ENCODE data around the gene INPP5A.
"Not testable (repeated sequence)": the region's sequence is repeated elsewhere in the genome, so short reads cannot be mapped to it uniquely, and the experiment has no call there.

Gene INPP5A

DNA sequence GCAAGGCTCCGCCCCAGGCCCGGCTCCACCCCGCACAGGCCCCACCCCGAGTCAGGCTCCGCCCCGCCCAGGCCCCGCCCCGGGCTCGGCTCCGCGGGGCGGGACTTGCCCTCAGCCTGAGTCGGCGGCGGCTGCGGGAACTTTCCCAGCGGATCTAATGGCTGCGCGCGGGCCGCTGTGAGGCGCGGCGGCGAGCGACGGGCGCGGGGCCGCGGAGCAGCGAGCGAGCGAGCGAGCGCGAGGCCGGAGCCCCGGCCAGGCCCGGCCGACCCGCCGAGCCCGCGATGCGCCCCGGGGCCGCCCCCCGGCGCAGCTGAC lies at the start of gene INPP5A:
INPP5A (plus strand) TSS at position 104 of the 318 bp plus-strand sequence. CDS start 310 bp downstream, outside the sequence.
- DNase-seq (ENCODE audit: low read depth): no peak

DNA sequence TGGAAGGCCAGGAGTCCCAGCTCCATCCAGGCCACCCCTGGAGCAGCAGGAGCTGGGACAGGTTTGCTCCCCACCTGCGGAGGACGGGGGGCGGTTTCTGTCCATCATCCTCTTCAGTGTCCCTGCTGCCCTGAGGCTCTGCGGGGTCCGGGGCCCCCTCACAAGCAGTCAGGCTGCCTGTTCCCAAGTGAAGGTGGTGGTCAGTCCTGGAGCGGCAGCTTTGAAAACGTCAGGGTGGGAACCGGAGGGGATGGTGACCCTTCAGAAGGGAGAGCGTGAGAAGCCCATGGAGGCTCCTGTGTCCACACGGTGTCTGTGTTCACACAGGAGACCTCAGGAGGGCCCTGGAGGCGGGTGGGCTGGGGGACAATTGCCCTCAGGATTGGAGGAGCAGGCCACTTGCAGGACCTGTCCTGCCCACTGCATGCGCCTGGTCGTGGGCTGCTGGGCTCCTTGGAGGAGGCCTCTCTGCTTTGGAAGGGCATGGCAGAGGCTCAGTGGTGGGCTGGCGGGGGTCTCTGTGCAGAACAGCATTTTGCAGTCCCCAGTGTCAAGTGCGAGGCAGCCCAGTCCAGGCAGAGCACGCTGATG lies 49.3 kb upstream of the INPP5A start:
- no peak for DNase-seq (ENCODE audit: low read depth)

- no peak for DNase-seq (ENCODE audit: low read depth)
Measured at GRCh38 chr10:132489053-132489703, 48.4 kb upstream of the INPP5A start.

- DNase-seq (ENCODE audit: low read depth): no peak
Measured at GRCh38 chr10:132489704-132490534, 47.7 kb upstream of the INPP5A start.

- not testable (repeated sequence) for DNase-seq (ENCODE audit: low read depth)
Measured at GRCh38 chr10:132491534-132491933, 46.1 kb upstream of the INPP5A start.

DNA sequence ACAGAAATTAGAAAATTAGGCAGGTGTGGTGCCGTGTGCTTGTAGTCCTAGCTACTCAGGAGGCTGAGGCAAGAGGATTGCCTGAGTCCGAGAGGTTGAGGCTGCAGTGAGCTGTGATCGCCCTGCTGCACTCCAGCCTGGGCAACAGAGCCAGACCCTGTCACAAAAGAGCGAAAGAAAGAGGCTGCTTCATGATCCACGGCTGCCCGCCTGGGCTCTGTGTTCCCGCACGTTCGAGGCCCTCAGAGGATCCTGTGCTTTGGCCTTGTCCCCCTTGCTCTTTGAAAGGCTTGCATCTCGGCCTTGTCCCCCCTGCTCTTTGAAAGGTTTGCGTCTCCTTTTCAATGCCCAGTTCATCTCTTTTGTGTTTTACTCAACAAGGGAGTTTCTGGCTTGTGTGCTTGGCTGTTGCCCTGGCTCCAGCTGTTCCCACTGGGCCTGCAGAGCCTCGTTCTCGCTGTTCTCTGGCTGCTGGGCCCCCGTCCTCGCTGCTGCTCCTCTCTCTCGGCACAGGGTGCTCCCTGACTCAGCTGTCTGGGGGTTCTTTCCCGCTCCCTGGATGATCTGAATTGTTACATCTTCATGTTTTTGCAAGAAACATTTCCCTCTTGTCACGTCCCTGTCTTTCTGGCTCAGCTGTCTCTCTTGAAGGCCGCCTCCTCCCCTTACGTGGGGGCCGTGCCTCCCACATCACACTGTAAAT lies 45.1 kb upstream of the INPP5A start:
- no peak for DNase-seq (ENCODE audit: low read depth)

DNA sequence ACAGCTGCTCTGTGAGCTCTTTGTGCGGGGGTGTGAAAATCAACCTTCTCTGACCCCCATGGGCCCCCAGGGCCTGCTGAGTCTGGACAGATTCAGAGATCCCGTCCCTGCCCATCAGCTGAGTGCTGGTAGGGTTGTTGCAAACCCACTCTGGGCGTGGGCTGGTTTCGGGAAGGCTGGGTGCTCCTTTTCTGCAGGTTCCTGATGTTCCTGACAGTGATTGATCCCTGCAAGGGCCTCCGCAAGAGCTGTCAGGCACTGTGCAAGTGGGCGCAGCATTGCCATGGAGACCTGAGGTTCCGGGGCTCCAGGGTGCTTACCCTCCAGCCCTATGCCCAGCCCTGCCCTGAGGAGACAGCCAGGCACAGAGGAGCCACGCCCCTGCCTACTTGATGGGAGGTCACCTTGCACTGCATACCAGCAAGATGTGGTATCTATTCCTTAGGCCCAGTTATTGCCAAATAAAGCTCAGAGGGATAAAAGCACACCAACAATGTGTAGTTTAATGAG lies 44.3 kb upstream of the INPP5A start:
- no peak for DNase-seq (ENCODE audit: low read depth)

- no peak for DNase-seq (ENCODE audit: low read depth)
Measured at GRCh38 chr10:132493756-132494290, 43.8 kb upstream of the INPP5A start.

DNA sequence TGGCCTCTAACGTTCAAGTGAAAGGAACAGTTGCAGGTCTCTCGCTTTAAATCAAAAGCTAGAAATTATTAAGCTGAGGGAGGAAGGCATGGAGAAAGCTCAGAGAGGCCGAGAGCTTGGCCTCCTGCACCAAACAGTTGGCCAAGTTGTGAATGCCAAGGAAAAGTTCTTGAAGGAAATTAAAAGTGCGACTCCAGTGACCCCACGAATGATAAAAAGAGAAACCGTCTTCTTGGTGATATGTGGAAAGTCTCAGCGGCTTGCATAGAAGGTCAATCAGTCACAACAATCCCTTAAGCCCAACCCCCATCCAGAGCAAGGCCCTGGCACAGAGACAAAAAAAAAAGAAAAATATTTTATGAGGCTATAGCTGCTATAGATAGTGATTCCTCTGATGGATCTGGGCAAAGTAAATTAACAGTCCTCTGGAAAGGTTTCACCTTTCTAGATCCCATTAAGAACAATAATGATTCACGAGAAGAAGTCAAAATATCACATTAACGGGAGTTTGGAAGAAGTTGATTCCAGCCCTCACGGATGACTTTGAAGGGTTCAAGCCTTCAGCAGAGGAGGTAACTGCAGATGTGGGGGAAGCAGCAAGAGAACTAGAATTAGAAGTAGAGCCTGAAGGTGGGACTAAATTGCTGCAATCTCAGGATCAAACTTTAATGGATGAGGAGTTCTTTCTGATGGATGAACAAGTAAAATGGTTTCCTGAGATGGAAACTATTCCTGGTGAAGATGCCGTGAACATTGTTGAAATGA lies 42.5 kb upstream of the INPP5A start:
- DNase-seq (ENCODE audit: low read depth): no peak

DNA sequence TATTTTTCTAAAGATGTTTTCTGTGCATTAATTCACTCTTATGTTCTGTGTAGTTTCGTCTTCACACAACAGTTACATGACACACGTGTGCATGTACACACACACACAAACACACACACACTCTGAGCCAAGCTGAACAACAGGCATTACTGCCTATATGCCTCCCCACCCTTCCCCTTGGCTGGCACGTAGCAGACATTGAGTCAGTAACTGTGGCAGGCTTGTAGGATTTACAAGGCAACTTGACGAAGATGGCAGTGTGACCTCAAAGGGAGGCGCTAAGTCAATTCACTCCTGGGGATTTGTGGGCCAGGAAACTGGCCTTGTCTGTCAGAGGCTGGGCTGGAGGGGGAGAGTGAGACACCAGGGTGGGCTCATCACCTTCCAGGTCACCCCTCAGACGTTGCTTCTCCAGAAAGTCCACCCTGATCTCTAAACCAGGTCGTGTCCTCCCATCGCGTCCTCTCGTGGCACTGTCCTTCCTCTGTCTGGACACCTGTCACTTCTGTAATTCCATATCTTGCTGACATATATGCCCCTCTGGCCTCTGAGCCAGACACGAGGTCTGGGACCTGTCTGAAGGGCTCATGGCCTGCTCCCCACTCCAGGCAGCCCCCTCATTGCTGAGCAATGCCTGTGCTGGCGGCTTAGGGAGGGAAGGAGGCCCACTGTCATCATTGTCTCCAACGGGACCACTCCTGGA lies 41.1 kb upstream of the INPP5A start:
- no peak for DNase-seq (ENCODE audit: low read depth)

DNA sequence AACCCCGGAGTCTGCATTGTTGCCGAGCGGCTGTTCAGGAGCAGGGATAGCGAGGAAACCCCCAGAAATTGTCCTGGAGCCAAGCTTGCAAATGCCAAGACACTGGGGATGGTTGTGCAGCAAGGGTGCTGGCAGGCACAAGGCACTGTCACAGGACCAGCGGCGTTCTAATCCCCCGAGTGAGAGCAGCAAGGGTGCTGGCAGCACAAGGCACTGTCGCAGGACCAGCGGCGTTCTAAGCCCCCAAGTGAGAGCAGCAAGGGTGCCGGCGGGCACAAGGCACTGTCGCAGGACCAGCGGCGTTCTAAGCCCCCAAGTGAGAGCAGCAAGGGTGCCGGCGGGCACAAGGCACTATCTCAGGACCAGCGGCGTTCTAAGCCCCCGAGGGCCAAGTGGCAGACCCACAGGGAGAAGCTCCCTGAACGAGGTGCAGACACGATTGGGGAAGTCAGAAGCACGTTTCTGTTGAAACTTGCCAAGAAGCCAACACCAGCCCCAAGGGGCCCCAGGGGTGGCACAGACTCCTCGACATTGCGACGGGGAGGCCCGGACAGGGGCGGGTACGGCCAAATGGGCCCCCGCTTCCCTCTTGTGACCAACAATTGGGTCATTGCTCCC lies 40.4 kb upstream of the INPP5A start:
- DNase-seq (ENCODE audit: low read depth): no peak

- no peak for DNase-seq (ENCODE audit: low read depth)
Measured at GRCh38 chr10:132497861-132498561, 39.6 kb upstream of the INPP5A start.

DNA sequence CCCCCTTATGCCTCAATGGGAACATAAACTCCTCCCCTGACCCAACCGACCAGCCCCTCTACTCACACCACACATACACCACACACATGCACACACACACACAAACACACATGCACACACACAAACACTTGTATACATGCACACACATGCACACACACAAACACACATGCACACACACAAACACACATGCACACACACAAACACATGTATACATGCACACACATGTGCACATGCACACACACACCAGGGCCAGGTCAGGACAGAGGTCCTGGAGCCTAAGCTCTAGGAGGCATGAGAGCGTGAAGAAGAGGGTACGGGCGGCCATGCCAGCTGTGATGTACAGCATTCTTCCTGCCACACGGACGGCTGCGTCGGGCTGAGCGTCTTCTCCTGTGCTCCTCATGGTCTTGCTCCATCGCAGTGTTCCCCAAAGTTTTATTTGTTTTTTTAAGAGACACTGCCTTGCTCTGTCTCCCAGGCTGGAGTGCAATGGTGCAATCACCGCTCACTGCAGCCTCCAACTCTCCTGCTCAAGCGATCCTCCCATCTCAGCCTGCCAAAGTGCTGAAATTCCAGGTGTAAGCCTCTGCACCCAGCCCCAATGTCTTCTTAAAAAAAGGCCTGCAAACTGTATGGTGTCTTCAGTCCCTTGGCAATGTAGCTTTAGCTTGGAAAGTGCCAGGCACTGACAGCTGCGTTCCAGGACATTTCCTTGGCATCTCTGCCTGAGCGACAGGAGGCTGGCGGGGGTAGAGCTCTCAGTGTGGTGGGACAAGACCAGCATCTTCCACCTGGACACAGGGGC lies 38.8 kb upstream of the INPP5A start:
- DNase-seq (ENCODE audit: low read depth): no peak

DNA sequence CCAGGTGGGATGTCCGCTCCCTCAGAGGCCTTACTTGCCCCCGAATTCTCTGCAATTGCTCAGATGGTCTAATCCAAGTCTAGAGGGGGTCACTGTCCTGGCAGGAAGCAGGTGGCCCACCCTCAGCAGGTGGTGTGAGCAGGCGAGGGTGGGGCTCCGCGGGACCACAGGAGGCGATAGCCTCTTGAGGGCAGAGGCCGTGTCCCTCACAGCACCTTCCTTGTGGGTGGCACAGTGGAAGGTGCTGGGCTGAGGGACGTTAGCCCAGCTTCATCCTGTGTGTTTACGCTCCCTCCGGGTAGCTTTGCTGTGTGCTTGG lies 38.3 kb upstream of the INPP5A start:
- no peak for DNase-seq (ENCODE audit: low read depth)

GRCh38 chr10:132500781-132501415 lies 36.7 kb upstream of the INPP5A start:
- no peak for DNase-seq (ENCODE audit: low read depth)

DNA sequence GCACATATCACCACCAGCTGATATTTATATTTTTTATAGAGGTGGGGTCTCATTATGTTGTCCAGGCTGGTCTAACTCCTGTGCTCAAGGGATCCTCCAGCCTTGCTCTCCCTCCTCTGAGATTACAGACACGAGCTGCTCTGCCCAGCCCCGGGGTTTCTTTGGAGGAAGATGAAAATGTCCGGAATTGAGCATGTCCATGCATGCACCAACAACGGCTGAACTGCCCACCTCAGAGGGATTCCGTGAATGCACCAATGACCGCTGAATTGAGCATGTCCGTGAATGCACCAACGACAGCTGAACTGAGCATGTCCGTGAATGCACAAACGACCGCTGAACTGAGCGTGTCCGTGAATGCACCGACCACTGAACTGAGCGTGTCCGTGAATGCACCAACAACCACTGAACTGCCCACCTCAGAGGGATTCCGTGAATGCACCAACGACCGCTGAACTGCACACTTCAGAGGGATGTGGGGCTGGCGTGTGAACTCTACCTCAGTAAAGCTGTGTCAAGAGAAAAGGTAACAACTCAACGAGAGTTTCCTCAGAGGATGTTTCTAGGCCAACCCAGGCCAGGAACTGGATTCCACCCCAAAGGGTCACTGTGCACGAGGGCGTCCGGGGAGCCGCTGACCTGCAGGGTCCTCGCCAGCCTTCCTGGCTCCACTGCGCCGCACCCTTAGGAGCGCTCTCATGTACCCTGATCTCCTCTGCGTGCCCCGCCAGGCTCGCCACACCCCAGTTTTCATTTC lies 34.9 kb upstream of the INPP5A start:
- no peak for DNase-seq (ENCODE audit: low read depth)

GRCh38 chr10:132503581-132504421 lies 33.8 kb upstream of the INPP5A start:
- no peak for DNase-seq (ENCODE audit: low read depth)

Data from HS-5 (cell line).